K562 (cell line): ENCODE measurements around the gene ANTKMT. TPM values are rescaled to one million over a fixed set of nuclear protein-coding genes. Genes with fewer than 3 reads are reported as not detected.

Experiments
- CREBBP ChIP-seq: IDR thresholded peaks from one replicate; pipeline ENCODE4 v1.6.1; 2012; ENCODE audit warnings: low read depth, mild to moderate bottlenecking, control low read depth, inconsistent platforms, low read length
- CUX1 ChIP-seq: fragments of 200-800 bp; sonication (Bioruptor generic); IDR thresholded peaks from 2 replicates; pipeline ENCODE4 v1.6.1; 2016; ENCODE audit warnings: missing genetic modification characterization, missing compliant biosample characterization
- PHTF2 ChIP-seq: fragments of 250-450 bp; sonication (Bioruptor Pico); IDR thresholded peaks from 2 replicates; pipeline ENCODE4 v1.5.0; 2021; ENCODE audit warnings: mild to moderate bottlenecking
- ZNF830 ChIP-seq: fragments of 250-450 bp; sonication (Bioruptor Pico); IDR thresholded peaks from 2 replicates; pipeline ENCODE4 v1.5.0; 2021; ENCODE audit warnings: mild to moderate bottlenecking
- polyA plus RNA-seq, 8 experiments: library from polyadenylated mRNA; depleted of rRNA in 4 of 8; stranded (reverse) in 5 of 8; unstranded in 3 of 8; fragments of >200 nt; fragmentation: Nextera tagmentation in 2 of 8; fragmentation: Illumina TruSeq in 1 of 8; extraction: Ambion mirVana in 2 of 8; extraction: Trizol in 1 of 8; gene quantifications; 2 replicates each; pipeline versions ENCODE4 v1.2.1 to v1.2.3, GENCODE V29; 2011 to 2014; ENCODE audit warnings: inconsistent platforms in 1 of 8, missing spikeins in 1 of 8
- total RNA-seq, 7 experiments: library from RNA; depleted of rRNA in 6 of 7; stranded (reverse); fragments of >200 nt in 6 of 7; fragmentation: Illumina TruSeq in 2 of 7; extraction: Trizol in 2 of 7; gene quantifications; 2 replicates each; pipeline versions ENCODE4 v1.2.1 to v1.2.3, GENCODE V29; 2011 to 2021; ENCODE audit warnings: low replicate concordance in 1 of 7

ANTKMT gene
- total and polyA plus RNA-seq, 9 of the 15 experiments (the other 6 are each of a cell fraction or from before 2014, with no cell fraction given): 0.58 to 217 (median 19.1) TPM

GRCh38 chr16:682493-683395 is 38.2 kb upstream of the ANTKMT start (continued):
- TF ChIP-seq CUX1 (no peak), CREBBP (no peak), PHTF2 (no peak), ZNF830 (CRISPR knock-in tag) (no peak)
